Measurements from ENCODE around the gene TBC1D8B. TPM values are rescaled to one million over a fixed set of nuclear protein-coding genes. Genes with fewer than 3 reads are reported as not detected.

TBC1D8B gene
- polyA plus RNA-seq, 1 experiment: 13.6 TPM

- Histone ChIP-seq H3K27ac (ENCODE audit: low read depth, low read length) (no peak overlapping the region), H3K27me3 (ENCODE audit: control insufficient read depth, insufficient read depth, low read length) (no peaks in the 10 kb centered on the region), H3K4me3 (ENCODE audit: low read depth, low read length) (no peak overlapping the region), H3K9me3 (ENCODE audit: control insufficient read depth, insufficient read depth, low read length) (no peaks in the 10 kb centered on the region)
- no peak for DNase-seq (ENCODE audit: low read depth, low spot score)
- no peak for TF ChIP-seq CTCF (IDR thresholded peaks at IDR 0.05; ENCODE audit: low read depth, low read length)
- ChIA-PET CTCF (interaction anchor here (2.0 kb wide), 1 partner anchor 8 kb away, joined by 7 read pairs; no protein-coding TSS in a partner anchor), POLR2A (no interaction called here)
These were observed 100.2 kb downstream of the TBC1D8B start for GRCh38 chrX:106902684-106903083.

GRCh38 chrX:106903291-106903824, 100.9 kb downstream of the TBC1D8B start, which contains the start of gene RIPPLY1:
RIPPLY1 (minus strand) TSS chrX:106903341; CDS start chrX:106903287, 54 bp downstream.
- H3K27ac ChIP-seq (ENCODE audit: low read depth, low read length): no peak within 1 kb of the TSS
- no peak for TF ChIP-seq CTCF (IDR thresholded peaks at IDR 0.05; ENCODE audit: low read depth, low read length)
- no peak for DNase-seq (ENCODE audit: low read depth, low spot score)
- H3K4me3 ChIP-seq (ENCODE audit: low read depth, low read length): no peak within 1 kb of the TSS
- POLR2A ChIA-PET: no interaction called here
- CTCF ChIA-PET: interaction anchor here (2.0 kb wide), 1 partner anchor 9 kb away, joined by 7 read pairs; no protein-coding TSS in a partner anchor
- H3K27me3 ChIP-seq (ENCODE audit: control insufficient read depth, insufficient read depth, low read length): no peaks in the 10 kb centered on the region
- H3K9me3 ChIP-seq (ENCODE audit: control insufficient read depth, insufficient read depth, low read length): no peaks in the 10 kb centered on the region

GRCh38 chrX:106903856-106904528, 101.5 kb downstream of the TBC1D8B start:
- H3K27ac ChIP-seq (ENCODE audit: low read depth, low read length): no peak overlapping the region
- ChIA-PET POLR2A (no interaction called here), CTCF (interaction anchor here (1.4 to 2.0 kb wide), 2 partner anchors 10 kb away, joined by 5 to 7 read pairs; no protein-coding TSS in a partner anchor)
- no peak for TF ChIP-seq CTCF (IDR thresholded peaks at IDR 0.05; ENCODE audit: low read depth, low read length)
- no peak for DNase-seq (ENCODE audit: low read depth, low spot score)
- no peak overlapping the region for H3K4me3 ChIP-seq (ENCODE audit: low read depth, low read length)
- H3K27me3 ChIP-seq (ENCODE audit: control insufficient read depth, insufficient read depth, low read length): no peaks in the 10 kb centered on the region
- no peaks in the 10 kb centered on the region for H3K9me3 ChIP-seq (ENCODE audit: control insufficient read depth, insufficient read depth, low read length)

- CTCF ChIA-PET: interaction anchor here (1.4 kb wide), 1 partner anchor 11 kb away, joined by 5 read pairs; no protein-coding TSS in a partner anchor
- no peak for TF ChIP-seq CTCF (IDR thresholded peaks at IDR 0.05; ENCODE audit: low read depth, low read length)
- DNase-seq (ENCODE audit: low read depth, low spot score): no peak
- H3K9me3 ChIP-seq (ENCODE audit: control insufficient read depth, insufficient read depth, low read length): no peaks in the 10 kb centered on the region
- H3K27ac ChIP-seq (ENCODE audit: low read depth, low read length): no peak overlapping the region
- POLR2A ChIA-PET: no interaction called here
- H3K27me3 ChIP-seq (ENCODE audit: control insufficient read depth, insufficient read depth, low read length): no peaks in the 10 kb centered on the region
- H3K4me3 ChIP-seq (ENCODE audit: low read depth, low read length): no peak overlapping the region
These were observed 102.7 kb downstream of the TBC1D8B start for GRCh38 chrX:106905064-106905708.

GRCh38 chrX:106906361-106906760, 103.9 kb downstream of the TBC1D8B start:
- ChIA-PET POLR2A (no interaction called here), CTCF (no interaction called here)
- no peak overlapping the region for H3K27ac ChIP-seq (ENCODE audit: low read depth, low read length)
- no peak for DNase-seq (ENCODE audit: low read depth, low spot score)
- no peaks in the 10 kb centered on the region for H3K27me3 ChIP-seq (ENCODE audit: control insufficient read depth, insufficient read depth, low read length)
- no peak for TF ChIP-seq CTCF (IDR thresholded peaks at IDR 0.05; ENCODE audit: low read depth, low read length)
- no peak overlapping the region for H3K4me3 ChIP-seq (ENCODE audit: low read depth, low read length)
- no peaks in the 10 kb centered on the region for H3K9me3 ChIP-seq (ENCODE audit: control insufficient read depth, insufficient read depth, low read length)
